ENCODE measurements around the gene BRDT.

DNA sequence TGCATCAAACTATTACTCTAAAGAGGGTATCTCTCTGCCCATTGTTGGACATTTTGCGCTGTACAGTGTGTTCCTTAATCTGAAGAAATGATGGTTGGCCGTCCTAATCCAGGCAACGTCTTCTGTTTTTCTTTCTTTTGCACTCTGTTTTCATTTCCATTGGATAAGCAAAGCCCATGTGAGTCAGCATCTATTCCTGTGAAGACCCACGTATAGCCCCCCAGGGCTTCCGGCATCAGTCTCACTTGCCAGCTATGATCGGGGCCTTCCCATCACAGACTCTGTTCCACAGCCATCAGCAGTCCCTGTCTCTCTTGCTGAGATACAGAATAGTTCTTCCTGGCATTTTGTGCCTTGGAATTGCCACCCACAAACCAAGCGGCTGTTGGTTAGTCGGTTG lies 29.2 kb upstream of the BRDT start:
- no peak for TF ChIP-seq FOXA1 (IDR thresholded peaks at IDR 0.05)
- TF ChIP-seq ZNF384 (IDR thresholded peaks at IDR 0.05), result no peak
- no peak for TF ChIP-seq NFRKB (IDR thresholded peaks at IDR 0.05)
- no peak for TF ChIP-seq TARDBP (IDR thresholded peaks at IDR 0.05)
- no peak for TF ChIP-seq LEF1 (IDR thresholded peaks at IDR 0.05; ENCODE audit: borderline replicate concordance)
- TF ChIP-seq CTBP1 (IDR thresholded peaks at IDR 0.05; ENCODE audit: borderline replicate concordance), result no peak
- no peak for TF ChIP-seq FOXM1 (IDR thresholded peaks at IDR 0.05; ENCODE audit: borderline replicate concordance)
- TF ChIP-seq SP1 (IDR thresholded peaks at IDR 0.05), result no peak
- no peak for TF ChIP-seq FOXK2 (IDR thresholded peaks at IDR 0.05)
- TF ChIP-seq, protein P1, sequence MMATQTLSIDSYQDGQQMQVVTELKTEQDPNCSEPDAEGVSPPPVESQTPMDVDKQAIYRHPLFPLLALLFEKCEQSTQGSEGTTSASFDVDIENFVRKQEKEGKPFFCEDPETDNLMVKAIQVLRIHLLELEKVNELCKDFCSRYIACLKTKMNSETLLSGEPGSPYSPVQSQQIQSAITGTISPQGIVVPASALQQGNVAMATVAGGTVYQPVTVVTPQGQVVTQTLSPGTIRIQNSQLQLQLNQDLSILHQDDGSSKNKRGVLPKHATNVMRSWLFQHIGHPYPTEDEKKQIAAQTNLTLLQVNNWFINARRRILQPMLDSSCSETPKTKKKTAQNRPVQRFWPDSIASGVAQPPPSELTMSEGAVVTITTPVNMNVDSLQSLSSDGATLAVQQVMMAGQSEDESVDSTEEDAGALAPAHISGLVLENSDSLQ (IDR thresholded peaks at IDR 0.05), result no peak
- TF ChIP-seq SUZ12 (IDR thresholded peaks at IDR 0.05), result no peak
- TF ChIP-seq ELF4 (IDR thresholded peaks at IDR 0.05), result no peak
- no peak for TF ChIP-seq ARNT (IDR thresholded peaks at IDR 0.05)
